Measurements from ENCODE around the gene KIF13A. TPM values are rescaled to one million over a fixed set of nuclear protein-coding genes. Genes with fewer than 3 reads are reported as not detected.

KIF13A gene
- 24.1 and 33.5 TPM in 2 replicates for total RNA-seq (2022)
- percentile 73 among the genes with signal in this experiment for Bru-seq, nascent RNA
- percentile 68 among the genes with signal in this experiment for BruChase-seq, experiment 1, labeled RNA remaining after a 6-hour chase
- BruChase-seq, experiment 2, labeled RNA remaining after a 2-hour chase = percentile 68 among the genes with signal in this experiment
- long read RNA-seq, transcript KIF13A-207 (3 exons, 1,330 nt) = major isoform, 6 of 22 reads
- long read RNA-seq, partial matches to known transcripts = 1 of 22 reads
- long read RNA-seq, other reads (novel, unspliced or antisense) = 15 of 22 reads

DNA sequence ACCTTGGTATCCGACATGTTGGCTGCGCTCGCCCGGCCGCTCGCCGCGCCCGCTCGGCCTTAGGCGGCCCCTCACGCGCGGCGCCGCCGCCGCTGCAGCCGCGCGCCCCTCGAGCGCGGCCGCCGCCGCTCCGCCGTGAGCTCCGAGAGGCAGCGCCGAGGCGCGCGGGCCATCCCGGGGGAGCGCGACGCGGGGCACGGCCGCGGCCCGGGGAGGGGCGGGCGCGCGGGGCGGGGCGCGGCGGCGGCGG, at the start of gene KIF13A:
Gene KIF13A (minus strand): TSS at position 189 of the 250 bp plus-strand sequence. CDS start 172 bp downstream, at position 17.
- ChIA-PET POLR2A (interaction anchor here (0.7 to 5.9 kb wide), 17 partner anchors 9 to 400 kb away, joined by 3 to 83 read pairs (median 4); partner anchors contain the start of genes DEK, KDM1B and TPMT), CTCF (interaction anchor here (0.9 kb wide), 1 partner anchor 122 kb away, joined by 4 read pairs; no protein-coding TSS in a partner anchor)
- H3K36me3 Mint-ChIP-seq (ENCODE audit: insufficient read depth, unreplicated experiment) = no peaks in the 10 kb centered on the region
- H3K4me1 Mint-ChIP-seq (ENCODE audit: insufficient read depth, unreplicated experiment) = peaks cover 30% of the 10 kb centered on the region
- TF ChIP-seq, protein P1, sequence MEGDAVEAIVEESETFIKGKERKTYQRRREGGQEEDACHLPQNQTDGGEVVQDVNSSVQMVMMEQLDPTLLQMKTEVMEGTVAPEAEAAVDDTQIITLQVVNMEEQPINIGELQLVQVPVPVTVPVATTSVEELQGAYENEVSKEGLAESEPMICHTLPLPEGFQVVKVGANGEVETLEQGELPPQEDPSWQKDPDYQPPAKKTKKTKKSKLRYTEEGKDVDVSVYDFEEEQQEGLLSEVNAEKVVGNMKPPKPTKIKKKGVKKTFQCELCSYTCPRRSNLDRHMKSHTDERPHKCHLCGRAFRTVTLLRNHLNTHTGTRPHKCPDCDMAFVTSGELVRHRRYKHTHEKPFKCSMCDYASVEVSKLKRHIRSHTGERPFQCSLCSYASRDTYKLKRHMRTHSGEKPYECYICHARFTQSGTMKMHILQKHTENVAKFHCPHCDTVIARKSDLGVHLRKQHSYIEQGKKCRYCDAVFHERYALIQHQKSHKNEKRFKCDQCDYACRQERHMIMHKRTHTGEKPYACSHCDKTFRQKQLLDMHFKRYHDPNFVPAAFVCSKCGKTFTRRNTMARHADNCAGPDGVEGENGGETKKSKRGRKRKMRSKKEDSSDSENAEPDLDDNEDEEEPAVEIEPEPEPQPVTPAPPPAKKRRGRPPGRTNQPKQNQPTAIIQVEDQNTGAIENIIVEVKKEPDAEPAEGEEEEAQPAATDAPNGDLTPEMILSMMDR (IDR thresholded peaks at IDR 0.05; ENCODE audit: unreplicated experiment) = no peak
- H3K27ac Mint-ChIP-seq (ENCODE audit: low read depth, unreplicated experiment) = peak within 1 kb of the TSS; percentile 88
- BruUV-seq (replicated peaks) = no TSS peak
- intact Hi-C loops (cut with micrococcal nuclease) = loop anchor here (2.0 to 5.0 kb wide), 4 partner anchors 81 to 275 kb away; partner anchors contain the start of genes DEK, KDM1B and TPMT
- peak within 1 kb of the TSS; percentile 83 for H3K4me3 Mint-ChIP-seq (ENCODE audit: unreplicated experiment)
- no peaks in the 10 kb centered on the region for H3K27me3 Mint-ChIP-seq (ENCODE audit: insufficient read depth, unreplicated experiment)
- DNase-seq (ENCODE audit: unreplicated experiment) = no peak
- no peaks in the 10 kb centered on the region for H3K9me3 Mint-ChIP-seq (ENCODE audit: unreplicated experiment)

DNA sequence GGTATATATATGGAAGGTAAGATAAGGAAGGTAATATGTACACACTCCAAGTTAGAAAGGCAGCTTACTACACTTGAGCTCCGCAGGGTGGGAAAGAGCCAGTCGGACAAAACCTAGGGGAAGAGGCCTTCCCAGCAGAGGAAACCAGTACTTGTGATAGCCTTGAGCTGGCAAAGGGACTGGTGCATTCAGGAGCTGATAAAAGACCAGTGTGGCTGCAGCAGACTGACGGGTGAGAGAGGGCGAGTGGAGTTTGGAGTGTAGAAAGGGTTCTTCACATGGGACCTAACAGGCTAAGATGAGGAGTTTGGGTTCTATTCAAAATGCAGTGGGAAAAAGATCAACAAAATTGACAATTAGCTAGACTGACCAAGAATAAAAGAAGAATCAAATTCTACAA, 49.3 kb upstream of the KIF13A start:
- BruUV-seq (replicated peaks) = no TSS peak
- TF ChIP-seq, protein P1 (IDR thresholded peaks at IDR 0.05; ENCODE audit: unreplicated experiment) = no peak
- DNase-seq (ENCODE audit: unreplicated experiment) = no peak
- intact Hi-C loops (cut with micrococcal nuclease) = no loop called here
- H3K4me1 Mint-ChIP-seq (ENCODE audit: insufficient read depth, unreplicated experiment) = no peaks in the 10 kb centered on the region
- no peaks in the 10 kb centered on the region for H3K36me3 Mint-ChIP-seq (ENCODE audit: insufficient read depth, unreplicated experiment)
- POLR2A ChIA-PET = interaction anchor here (0.8 to 1.3 kb wide), 3 partner anchors 20 to 56 kb away, joined by 3 to 4 read pairs (median 3); no protein-coding TSS in a partner anchor
- no peak overlapping the region for H3K4me3 Mint-ChIP-seq (ENCODE audit: unreplicated experiment)
- H3K9me3 Mint-ChIP-seq (ENCODE audit: unreplicated experiment) = no peaks in the 10 kb centered on the region
- H3K27me3 Mint-ChIP-seq (ENCODE audit: insufficient read depth, unreplicated experiment) = no peaks in the 10 kb centered on the region
- H3K27ac Mint-ChIP-seq (ENCODE audit: low read depth, unreplicated experiment) = no peak overlapping the region
- CTCF ChIA-PET = interaction anchor here (1.1 kb wide), 1 partner anchor 26 kb away, joined by 3 read pairs; no protein-coding TSS in a partner anchor

DNA sequence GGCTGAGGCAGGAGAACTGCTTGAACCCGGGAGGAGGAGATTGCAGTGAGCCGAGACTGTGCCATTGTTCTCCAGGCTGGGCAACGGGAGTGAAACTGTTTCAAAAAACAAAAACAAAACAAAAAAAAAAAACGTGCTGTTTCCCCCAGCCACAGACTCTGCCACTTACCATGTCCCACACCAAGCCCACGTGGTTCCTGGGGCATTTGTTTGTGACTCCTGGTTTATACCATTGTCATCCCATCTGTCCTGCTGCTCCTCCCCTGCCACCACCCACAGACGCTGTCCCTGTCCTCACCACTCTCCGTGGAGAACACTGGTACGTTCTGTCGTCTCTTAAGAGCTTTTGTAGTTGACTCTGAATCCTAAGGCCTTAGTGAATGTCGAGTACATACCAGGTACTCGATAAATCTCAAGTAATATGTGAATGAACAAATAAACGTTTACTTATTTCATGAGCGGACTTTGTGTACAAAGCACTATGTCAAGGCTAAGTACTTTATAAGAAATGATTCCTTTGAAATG, 48.0 kb upstream of the KIF13A start:
- H3K27me3 Mint-ChIP-seq (ENCODE audit: insufficient read depth, unreplicated experiment) = no peaks in the 10 kb centered on the region
- no peak overlapping the region for H3K27ac Mint-ChIP-seq (ENCODE audit: low read depth, unreplicated experiment)
- no TSS peak for BruUV-seq (replicated peaks)
- no peak overlapping the region for H3K4me3 Mint-ChIP-seq (ENCODE audit: unreplicated experiment)
- no peaks in the 10 kb centered on the region for H3K4me1 Mint-ChIP-seq (ENCODE audit: insufficient read depth, unreplicated experiment)
- intact Hi-C loops (cut with micrococcal nuclease) = no loop called here
- POLR2A ChIA-PET = interaction anchor here (0.6 kb wide), 1 partner anchor 22 kb away, joined by 3 read pairs; no protein-coding TSS in a partner anchor
- no peak for DNase-seq (ENCODE audit: unreplicated experiment)
- CTCF ChIA-PET = no interaction called here
- H3K36me3 Mint-ChIP-seq (ENCODE audit: insufficient read depth, unreplicated experiment) = no peaks in the 10 kb centered on the region
- TF ChIP-seq, protein P1 (IDR thresholded peaks at IDR 0.05; ENCODE audit: unreplicated experiment) = no peak
- no peaks in the 10 kb centered on the region for H3K9me3 Mint-ChIP-seq (ENCODE audit: unreplicated experiment)

DNA sequence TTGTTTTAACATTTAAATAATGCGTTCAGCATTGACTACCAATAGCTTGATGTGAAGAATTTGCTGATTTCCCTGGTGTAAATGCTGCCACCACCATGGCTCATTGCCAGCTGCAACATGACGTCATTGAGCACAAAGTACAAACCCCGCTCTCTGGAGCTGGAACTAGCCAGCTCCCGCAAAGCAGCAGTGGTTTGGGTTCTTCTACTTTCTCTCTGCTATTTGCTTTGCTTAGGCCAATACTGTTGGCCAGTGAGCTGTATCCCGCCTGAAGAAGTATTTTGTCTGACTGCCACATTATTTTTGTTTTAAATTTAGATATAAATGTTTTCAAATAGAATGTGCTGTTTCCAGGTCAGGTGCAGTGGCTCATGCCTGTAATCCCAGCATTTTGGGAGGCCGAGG, 47.4 kb upstream of the KIF13A start:
- intact Hi-C loops (cut with micrococcal nuclease) = no loop called here
- ChIA-PET POLR2A (interaction anchor here (0.6 to 0.9 kb wide), 2 partner anchors 17 to 22 kb away, joined by 3 read pairs; no protein-coding TSS in a partner anchor), CTCF (no interaction called here)
- no peak for DNase-seq (ENCODE audit: unreplicated experiment)
- H3K27ac Mint-ChIP-seq (ENCODE audit: low read depth, unreplicated experiment) = no peak overlapping the region
- no peaks in the 10 kb centered on the region for H3K9me3 Mint-ChIP-seq (ENCODE audit: unreplicated experiment)
- no peaks in the 10 kb centered on the region for H3K4me1 Mint-ChIP-seq (ENCODE audit: insufficient read depth, unreplicated experiment)
- no peaks in the 10 kb centered on the region for H3K27me3 Mint-ChIP-seq (ENCODE audit: insufficient read depth, unreplicated experiment)
- TF ChIP-seq, protein P1 (IDR thresholded peaks at IDR 0.05; ENCODE audit: unreplicated experiment) = no peak
- H3K4me3 Mint-ChIP-seq (ENCODE audit: unreplicated experiment) = no peak overlapping the region
- BruUV-seq (replicated peaks) = no TSS peak
- no peaks in the 10 kb centered on the region for H3K36me3 Mint-ChIP-seq (ENCODE audit: insufficient read depth, unreplicated experiment)
